GM12872 (cell line): ENCODE data around the gene HGFAC.

Experiments used
- TF ChIP-seq, protein P1 (sequence below): IDR thresholded peaks from 3 replicates; pipeline ENCODE4 v1.5.1; 2011; ENCODE audit warnings: low read depth, mild to moderate bottlenecking, low read length, moderate library complexity; ENCODE audit not compliant: insufficient read depth

The HGFAC gene

DNA sequence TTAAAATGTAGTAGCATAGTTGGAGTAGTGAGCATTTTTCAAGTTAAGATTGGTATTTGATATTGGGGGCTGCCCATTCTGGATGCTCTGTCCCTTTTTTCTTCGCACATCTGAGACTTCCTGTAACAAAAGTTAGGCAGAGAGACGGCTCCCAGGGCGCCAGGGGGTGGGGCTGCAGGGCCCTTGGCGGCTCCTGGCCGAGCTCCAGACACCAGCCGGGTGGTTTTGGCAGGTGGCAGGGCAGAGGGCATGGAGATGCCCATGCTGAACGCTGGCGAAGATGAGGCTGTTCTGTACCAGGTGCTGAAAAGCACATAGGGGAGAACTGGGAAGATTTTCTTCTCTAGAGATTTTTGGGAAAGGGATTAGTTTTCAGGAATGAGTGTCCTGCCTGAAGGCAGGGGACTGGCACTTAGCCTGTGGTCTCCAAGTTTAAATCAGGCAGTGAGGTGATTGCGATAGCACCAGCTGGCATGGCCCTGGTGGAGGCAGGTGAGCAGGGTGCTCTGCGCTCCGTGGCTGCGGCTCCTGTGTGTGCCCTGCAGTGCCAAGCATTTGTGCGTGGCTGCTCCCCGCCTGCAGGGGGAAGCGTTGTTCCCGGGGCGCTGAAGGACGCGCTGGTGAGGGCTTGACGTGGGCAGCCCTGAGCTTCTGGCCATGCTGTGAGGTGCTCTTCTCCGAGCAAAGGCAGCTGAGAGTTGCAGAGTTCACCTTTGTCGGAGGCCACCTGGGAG lies 23.6 kb upstream of the HGFAC start:
- TF ChIP-seq, protein P1, sequence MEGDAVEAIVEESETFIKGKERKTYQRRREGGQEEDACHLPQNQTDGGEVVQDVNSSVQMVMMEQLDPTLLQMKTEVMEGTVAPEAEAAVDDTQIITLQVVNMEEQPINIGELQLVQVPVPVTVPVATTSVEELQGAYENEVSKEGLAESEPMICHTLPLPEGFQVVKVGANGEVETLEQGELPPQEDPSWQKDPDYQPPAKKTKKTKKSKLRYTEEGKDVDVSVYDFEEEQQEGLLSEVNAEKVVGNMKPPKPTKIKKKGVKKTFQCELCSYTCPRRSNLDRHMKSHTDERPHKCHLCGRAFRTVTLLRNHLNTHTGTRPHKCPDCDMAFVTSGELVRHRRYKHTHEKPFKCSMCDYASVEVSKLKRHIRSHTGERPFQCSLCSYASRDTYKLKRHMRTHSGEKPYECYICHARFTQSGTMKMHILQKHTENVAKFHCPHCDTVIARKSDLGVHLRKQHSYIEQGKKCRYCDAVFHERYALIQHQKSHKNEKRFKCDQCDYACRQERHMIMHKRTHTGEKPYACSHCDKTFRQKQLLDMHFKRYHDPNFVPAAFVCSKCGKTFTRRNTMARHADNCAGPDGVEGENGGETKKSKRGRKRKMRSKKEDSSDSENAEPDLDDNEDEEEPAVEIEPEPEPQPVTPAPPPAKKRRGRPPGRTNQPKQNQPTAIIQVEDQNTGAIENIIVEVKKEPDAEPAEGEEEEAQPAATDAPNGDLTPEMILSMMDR, result peak; percentile 37; the same call in 1 of the 3 replicates

- TF ChIP-seq, protein P1, result no peak
Observed at GRCh38 chr4:3419836-3420605, 21.7 kb upstream of the HGFAC start.

- TF ChIP-seq, protein P1, result no peak
Observed at GRCh38 chr4:3420606-3420955, 21.2 kb upstream of the HGFAC start.

GRCh38 chr4:3420956-3421355 lies 20.8 kb upstream of the HGFAC start:
- TF ChIP-seq, protein P1, result no peak

DNA sequence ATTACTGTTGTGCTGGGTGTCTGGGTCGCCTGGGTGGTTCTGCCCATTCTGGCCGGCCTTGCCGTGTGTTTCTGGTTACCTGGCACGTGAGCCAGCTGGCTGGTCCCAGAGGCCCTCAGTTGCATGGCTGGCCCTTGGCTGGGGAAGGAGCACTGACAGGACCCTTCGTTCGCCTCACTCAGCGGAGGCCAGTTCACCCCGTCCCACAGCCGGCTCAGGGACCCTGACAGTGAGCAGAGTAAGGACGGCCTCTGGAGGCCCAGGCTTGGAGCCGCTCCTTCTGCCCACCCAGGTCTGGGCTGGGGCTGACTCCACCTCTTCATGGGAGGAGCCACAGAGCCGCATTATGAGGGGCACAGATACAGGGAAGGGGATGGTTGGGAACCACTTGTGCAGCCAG lies 20.3 kb upstream of the HGFAC start:
- TF ChIP-seq, protein P1, result no peak

GRCh38 chr4:3422241-3422801 lies 19.4 kb upstream of the HGFAC start:
- TF ChIP-seq, protein P1, result no peak

DNA sequence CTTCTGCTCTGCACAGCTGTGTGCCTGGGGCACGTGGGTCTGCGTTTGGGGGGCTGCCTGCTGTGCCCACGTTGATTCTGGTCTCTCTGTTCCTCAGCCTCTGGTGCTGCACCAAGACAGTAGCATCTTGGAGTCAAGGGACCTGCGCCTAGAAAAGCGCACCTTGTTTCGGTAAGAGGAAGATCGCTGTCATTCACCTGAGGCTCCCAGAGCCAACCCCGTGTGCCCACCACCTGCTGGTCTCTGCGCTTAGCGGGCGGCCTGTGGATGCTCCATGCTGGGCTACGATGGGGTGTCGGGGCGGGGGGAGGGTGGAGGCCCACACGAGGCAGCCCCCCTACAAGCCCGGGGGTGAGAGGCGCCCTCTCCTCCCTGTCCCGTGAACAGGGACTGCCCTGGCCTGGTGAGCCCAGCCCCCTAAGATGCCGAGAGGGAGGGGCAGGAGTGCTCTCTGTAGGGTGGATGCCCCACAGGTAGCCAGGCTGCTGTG lies 18.9 kb upstream of the HGFAC start:
- TF ChIP-seq, protein P1, result no peak
